ENCODE data around the gene PRKAA2. TPM values are rescaled to one million over a fixed set of nuclear protein-coding genes. Genes with fewer than 3 reads are reported as not detected.

PRKAA2 gene
- total and polyA plus RNA-seq, 9 donors = 13.1 to 42.1 (median 26.3) TPM

GRCh38 chr1:56627636-56628039, 17.5 kb upstream of the PRKAA2 start:
- Histone ChIP-seq H3K27ac (ENCODE audit: low read length) (no peak overlapping the region), H3K27me3 (ENCODE audit: control insufficient read depth, insufficient read depth, low read length) (no peaks in the 10 kb centered on the region), H3K36me3 (ENCODE audit: control insufficient read depth, insufficient read depth, low read length) (no peaks in the 10 kb centered on the region), H3K4me1 (ENCODE audit: control insufficient read depth, insufficient read depth, low read length) (no peaks in the 10 kb centered on the region), H3K9me3 (replicated peaks; ENCODE audit: control insufficient read depth, low read depth, low read length) (no peaks in the 10 kb centered on the region), H3K4me3 (ENCODE audit: low read length) (no peak overlapping the region)
- no CpG with 5 or more reads among the region's 3 CpGs for WGBS (ENCODE audit: insufficient coverage)
- DNase-seq = no peak

- Histone ChIP-seq H3K27me3 (ENCODE audit: control insufficient read depth, insufficient read depth, low read length) (no peaks in the 10 kb centered on the region), H3K27ac (ENCODE audit: low read length) (no peak overlapping the region), H3K4me3 (ENCODE audit: low read length) (no peak overlapping the region), H3K36me3 (ENCODE audit: control insufficient read depth, insufficient read depth, low read length) (no peaks in the 10 kb centered on the region), H3K9me3 (replicated peaks; ENCODE audit: control insufficient read depth, low read depth, low read length) (no peaks in the 10 kb centered on the region), H3K4me1 (ENCODE audit: control insufficient read depth, insufficient read depth, low read length) (no peaks in the 10 kb centered on the region)
- no peak for DNase-seq
These were observed 14.3 kb upstream of the PRKAA2 start for GRCh38 chr1:56630786-56631185.

- Histone ChIP-seq H3K4me3 (ENCODE audit: low read length) (no peak overlapping the region), H3K4me1 (ENCODE audit: control insufficient read depth, insufficient read depth, low read length) (no peaks in the 10 kb centered on the region), H3K9me3 (replicated peaks; ENCODE audit: control insufficient read depth, low read depth, low read length) (no peaks in the 10 kb centered on the region), H3K27me3 (ENCODE audit: control insufficient read depth, insufficient read depth, low read length) (no peaks in the 10 kb centered on the region), H3K36me3 (ENCODE audit: control insufficient read depth, insufficient read depth, low read length) (no peaks in the 10 kb centered on the region), H3K27ac (ENCODE audit: low read length) (no peak overlapping the region)
- no peak for DNase-seq
- no CpG with 5 or more reads among the region's 2 CpGs for WGBS (ENCODE audit: insufficient coverage)
These were observed 13.2 kb upstream of the PRKAA2 start for GRCh38 chr1:56631901-56632300.

GRCh38 chr1:56634981-56635380, 10.1 kb upstream of the PRKAA2 start:
- Histone ChIP-seq H3K4me3 (ENCODE audit: low read length) (no peak overlapping the region), H3K36me3 (ENCODE audit: control insufficient read depth, insufficient read depth, low read length) (no peaks in the 10 kb centered on the region), H3K27ac (ENCODE audit: low read length) (no peak overlapping the region), H3K27me3 (ENCODE audit: control insufficient read depth, insufficient read depth, low read length) (no peaks in the 10 kb centered on the region), H3K4me1 (ENCODE audit: control insufficient read depth, insufficient read depth, low read length) (no peaks in the 10 kb centered on the region), H3K9me3 (replicated peaks; ENCODE audit: control insufficient read depth, low read depth, low read length) (no peaks in the 10 kb centered on the region)
- no CpG with 5 or more reads among the region's 3 CpGs for WGBS (ENCODE audit: insufficient coverage)
- no peak for DNase-seq

GRCh38 chr1:56638248-56638647, 6.9 kb upstream of the PRKAA2 start:
- H3K27me3 ChIP-seq (ENCODE audit: control insufficient read depth, insufficient read depth, low read length) = no peaks in the 10 kb centered on the region
- no peak for DNase-seq
- no CpG with 5 or more reads among the region's 1 CpG for WGBS (ENCODE audit: insufficient coverage)
- no peaks in the 10 kb centered on the region for H3K4me1 ChIP-seq (ENCODE audit: control insufficient read depth, insufficient read depth, low read length)
- H3K27ac ChIP-seq (ENCODE audit: low read length) = no peak overlapping the region
- H3K9me3 ChIP-seq (replicated peaks; ENCODE audit: control insufficient read depth, low read depth, low read length) = no peaks in the 10 kb centered on the region
- H3K4me3 ChIP-seq (ENCODE audit: low read length) = no peak overlapping the region
- H3K36me3 ChIP-seq (ENCODE audit: control insufficient read depth, insufficient read depth, low read length) = no peaks in the 10 kb centered on the region

- no peaks in the 10 kb centered on the region for H3K4me1 ChIP-seq (ENCODE audit: control insufficient read depth, insufficient read depth, low read length)
- H3K27ac ChIP-seq (ENCODE audit: low read length) = no peak overlapping the region
- WGBS (ENCODE audit: insufficient coverage) = no CpG with 5 or more reads among the region's 2 CpGs
- H3K9me3 ChIP-seq (replicated peaks; ENCODE audit: control insufficient read depth, low read depth, low read length) = no peaks in the 10 kb centered on the region
- H3K36me3 ChIP-seq (ENCODE audit: control insufficient read depth, insufficient read depth, low read length) = no peaks in the 10 kb centered on the region
- peaks cover 2% of the 10 kb centered on the region for H3K27me3 ChIP-seq (ENCODE audit: control insufficient read depth, insufficient read depth, low read length)
- no peak overlapping the region for H3K4me3 ChIP-seq (ENCODE audit: low read length)
- DNase-seq = no peak
These were observed 5.9 kb upstream of the PRKAA2 start for GRCh38 chr1:56639211-56639610.

- H3K27me3 ChIP-seq (ENCODE audit: control insufficient read depth, insufficient read depth, low read length) = peaks cover 13% of the 10 kb centered on the region
- DNase-seq = no peak
- H3K36me3 ChIP-seq (ENCODE audit: control insufficient read depth, insufficient read depth, low read length) = no peaks in the 10 kb centered on the region
- peaks cover 7% of the 10 kb centered on the region for H3K4me1 ChIP-seq (ENCODE audit: control insufficient read depth, insufficient read depth, low read length)
- H3K9me3 ChIP-seq (replicated peaks; ENCODE audit: control insufficient read depth, low read depth, low read length) = no peaks in the 10 kb centered on the region
- H3K27ac ChIP-seq (ENCODE audit: low read length) = peak overlapping the region; percentile 86
- H3K4me3 ChIP-seq (ENCODE audit: low read length) = no peak overlapping the region
These were observed 1.5 kb upstream of the PRKAA2 start for GRCh38 chr1:56643661-56644060.

GRCh38 chr1:56644064-56644918, 823 bp upstream of the PRKAA2 start:
- no peaks in the 10 kb centered on the region for H3K9me3 ChIP-seq (replicated peaks; ENCODE audit: control insufficient read depth, low read depth, low read length)
- no peaks in the 10 kb centered on the region for H3K36me3 ChIP-seq (ENCODE audit: control insufficient read depth, insufficient read depth, low read length)
- peaks cover 7% of the 10 kb centered on the region for H3K4me1 ChIP-seq (ENCODE audit: control insufficient read depth, insufficient read depth, low read length)
- 4% methylated on average over 14 of the region's 23 CpGs for WGBS (ENCODE audit: insufficient coverage)
- DNase-seq = peak; percentile 35
- H3K27ac ChIP-seq (ENCODE audit: low read length) = peak overlapping the region; percentile 86
- peaks cover 13% of the 10 kb centered on the region for H3K27me3 ChIP-seq (ENCODE audit: control insufficient read depth, insufficient read depth, low read length)
- peak overlapping the region; percentile 66 for H3K4me3 ChIP-seq (ENCODE audit: low read length)

- peak overlapping the region; percentile 86 for H3K27ac ChIP-seq (ENCODE audit: low read length)
- H3K4me1 ChIP-seq (ENCODE audit: control insufficient read depth, insufficient read depth, low read length) = peaks cover 7% of the 10 kb centered on the region
- DNase-seq = peak; percentile 30
- H3K4me3 ChIP-seq (ENCODE audit: low read length) = peak overlapping the region; percentile 63
- 4% methylated on average over 16 of the region's 18 CpGs for WGBS (ENCODE audit: insufficient coverage)
- no peaks in the 10 kb centered on the region for H3K9me3 ChIP-seq (replicated peaks; ENCODE audit: control insufficient read depth, low read depth, low read length)
- H3K27me3 ChIP-seq (ENCODE audit: control insufficient read depth, insufficient read depth, low read length) = peaks cover 13% of the 10 kb centered on the region
- H3K36me3 ChIP-seq (ENCODE audit: control insufficient read depth, insufficient read depth, low read length) = no peaks in the 10 kb centered on the region
These were observed 677 bp downstream of the PRKAA2 start for GRCh38 chr1:56645677-56646305.

- H3K9me3 ChIP-seq (replicated peaks; ENCODE audit: control insufficient read depth, low read depth, low read length) = no peaks in the 10 kb centered on the region
- DNase-seq = no peak
- no peaks in the 10 kb centered on the region for H3K36me3 ChIP-seq (ENCODE audit: control insufficient read depth, insufficient read depth, low read length)
- WGBS (ENCODE audit: insufficient coverage) = 79% methylated on average over 1 of the region's 3 CpGs
- no peak overlapping the region for H3K27ac ChIP-seq (ENCODE audit: low read length)
- peaks cover 13% of the 10 kb centered on the region for H3K27me3 ChIP-seq (ENCODE audit: control insufficient read depth, insufficient read depth, low read length)
- peaks cover 7% of the 10 kb centered on the region for H3K4me1 ChIP-seq (ENCODE audit: control insufficient read depth, insufficient read depth, low read length)
- peak overlapping the region; percentile 63 for H3K4me3 ChIP-seq (ENCODE audit: low read length)
These were observed 1.5 kb downstream of the PRKAA2 start for GRCh38 chr1:56646611-56647010.

All from muscle of leg (tissue), 11 donors.